OCI-LY3 (cell line): ENCODE results near the gene TNS1.

Experiments used
- H2AFZ ChIP-seq: fragments of 200-600, 300-600 bp; shearing (Covaris generic); 2 replicates; pipeline ENCODE4 v1.6.0; 2014; ENCODE audit warnings: antibody characterized with exemption, low read depth, low read length
- H3K27ac ChIP-seq: fragments of 200-600, 300-600 bp; sonication (generic); 2 replicates; pipeline ENCODE4 v1.5.1; 2014; ENCODE audit warnings: mild to moderate bottlenecking, low read length, moderate library complexity, mixed read lengths
- H3K27me3 ChIP-seq: fragments of 200-600, 300-600 bp; sonication (generic); 2 replicates; pipeline ENCODE4 v1.6.1; 2014; ENCODE audit warnings: low read depth, low read length, mixed read lengths
- H3K36me3 ChIP-seq: fragments of 200-600, 300-600 bp; sonication (generic); replicated peaks from 2 replicates; pipeline ENCODE3; 2014; ENCODE audit warnings: low read depth, low read length, mixed read lengths
- H3K4me1 ChIP-seq: fragments of 300-600, 200-600 bp; sonication (generic); 2 replicates; pipeline ENCODE4 v1.6.1; 2014; ENCODE audit warnings: low read length, mixed read lengths
- H3K4me2 ChIP-seq: fragments of 200-600, 300-600 bp; sonication (generic); 2 replicates; pipeline ENCODE4 v1.6.1; 2014; ENCODE audit warnings: low read length, mixed read lengths
- H3K4me3 ChIP-seq: fragments of 300-600, 200-600 bp; sonication (generic); 2 replicates; pipeline ENCODE4 v1.5.1; 2014; ENCODE audit warnings: antibody characterized with exemption, mild to moderate bottlenecking, low read length, moderate library complexity
- H3K79me2 ChIP-seq: fragments of 300-600, 200-600 bp; shearing (Covaris generic); 2 replicates; pipeline ENCODE4 v1.6.1; 2014; ENCODE audit warnings: mild to moderate bottlenecking, low read length, mixed read lengths
- H3K9ac ChIP-seq: fragments of 300-600, 200-600 bp; shearing (Covaris generic); 2 replicates; pipeline ENCODE4 v1.6.0; 2014; ENCODE audit warnings: mild to moderate bottlenecking, low read length, moderate library complexity
- H3K9me3 ChIP-seq: fragments of 200-600, 300-600 bp; shearing (Covaris generic); 2 replicates; pipeline ENCODE4 v1.6.1; 2014; ENCODE audit warnings: low read length, mixed read lengths; ENCODE audit not compliant: insufficient read depth
- H4K20me1 ChIP-seq: fragments of 200-600, 300-600 bp; sonication (generic); 2 replicates; pipeline ENCODE4 v1.6.1; 2016; ENCODE audit warnings: low read length, mixed read lengths; ENCODE audit not compliant: insufficient read depth
- CTCF ChIP-seq: fragments of 200-600, 300-600 bp; sonication (generic); IDR thresholded peaks from 2 replicates; pipeline ENCODE4 v1.5.1; 2014; ENCODE audit warnings: antibody characterized with exemption, low read length, low read depth
- EZH2phosphoT487 ChIP-seq: fragments of 200-600 bp; shearing (Covaris generic); IDR thresholded peaks from 2 replicates; pipeline ENCODE4 v1.6.1; 2018; ENCODE audit warnings: antibody characterized with exemption, mixed run types, low read depth

TNS1 gene

GRCh38 chr2:217902379-217903141, 100.2 kb downstream of the TNS1 start:
- H3K36me3 ChIP-seq, result no peaks in the 10 kb centered on the region
- H3K9me3 ChIP-seq, result no peaks in the 10 kb centered on the region
- H3K4me3 ChIP-seq, result no peak overlapping the region
- no peaks in the 10 kb centered on the region for H3K4me1 ChIP-seq
- no peaks in the 10 kb centered on the region for H3K79me2 ChIP-seq
- H3K27ac ChIP-seq, result no peak overlapping the region
- H3K9ac ChIP-seq, result no peak overlapping the region
- no peaks in the 10 kb centered on the region for H4K20me1 ChIP-seq
- no peak for TF ChIP-seq CTCF
- H3K27me3 ChIP-seq, result no peaks in the 10 kb centered on the region
- H3K4me2 ChIP-seq, result no peak overlapping the region
- H2AFZ ChIP-seq, result no peak overlapping the region

GRCh38 chr2:217901835-217902378, 100.9 kb downstream of the TNS1 start:
- H3K27ac ChIP-seq, result no peak overlapping the region
- TF ChIP-seq EZH2phosphoT487 (no peak), CTCF (no peak)
- H3K4me3 ChIP-seq, result no peak overlapping the region
- no peaks in the 10 kb centered on the region for H3K9me3 ChIP-seq
- H3K27me3 ChIP-seq, result no peaks in the 10 kb centered on the region
- no peak overlapping the region for H2AFZ ChIP-seq
- H4K20me1 ChIP-seq, result no peaks in the 10 kb centered on the region
- H3K4me2 ChIP-seq, result no peak overlapping the region
- H3K79me2 ChIP-seq, result no peaks in the 10 kb centered on the region
- no peaks in the 10 kb centered on the region for H3K36me3 ChIP-seq
- H3K9ac ChIP-seq, result no peak overlapping the region
- H3K4me1 ChIP-seq, result no peaks in the 10 kb centered on the region

GRCh38 chr2:217901400-217901799, 101.4 kb downstream of the TNS1 start:
- Histone ChIP-seq H3K4me2 (no peak overlapping the region), H3K27ac (no peak overlapping the region), H3K36me3 (no peaks in the 10 kb centered on the region), H3K79me2 (no peaks in the 10 kb centered on the region), H3K9me3 (no peaks in the 10 kb centered on the region), H4K20me1 (no peaks in the 10 kb centered on the region), H3K9ac (no peak overlapping the region), H3K27me3 (no peaks in the 10 kb centered on the region), H3K4me1 (no peaks in the 10 kb centered on the region), H2AFZ (no peak overlapping the region), H3K4me3 (no peak overlapping the region)
- TF ChIP-seq CTCF (no peak), EZH2phosphoT487 (no peak)

- H3K4me1 ChIP-seq, result no peaks in the 10 kb centered on the region
- H3K27me3 ChIP-seq, result no peaks in the 10 kb centered on the region
- H3K4me2 ChIP-seq, result no peak overlapping the region
- no peak overlapping the region for H3K4me3 ChIP-seq
- no peak overlapping the region for H3K9ac ChIP-seq
- no peaks in the 10 kb centered on the region for H4K20me1 ChIP-seq
- H3K27ac ChIP-seq, result no peak overlapping the region
- no peak overlapping the region for H2AFZ ChIP-seq
- H3K36me3 ChIP-seq, result no peaks in the 10 kb centered on the region
- H3K9me3 ChIP-seq, result no peaks in the 10 kb centered on the region
- no peak for TF ChIP-seq CTCF
- no peak for TF ChIP-seq EZH2phosphoT487
- no peaks in the 10 kb centered on the region for H3K79me2 ChIP-seq
Measured at GRCh38 chr2:217900780-217901360, 101.9 kb downstream of the TNS1 start.
